Mammary epithelial cell (primary cell): ENCODE results near the gene SCN10A.

Experiments used
- CTCF ChIP-seq, 2 donors: IDR thresholded peaks in 1 of 2; conservative IDR thresholded peaks in 1 of 2; 2 replicates each; pipeline ENCODE4 v1.5.1; 2011 to 2012; ENCODE audit warnings: inconsistent platforms in 2 of 2, low read length in 2 of 2, mild to moderate bottlenecking in 2 of 2, control low read depth in 1 of 2, low read depth in 1 of 2; ENCODE audit not compliant: insufficient read depth in 1 of 2; ENCODE audit errors: extremely low read depth in 1 of 2
- EZH2 ChIP-seq: IDR thresholded peaks from 2 replicates; pipeline ENCODE4 v1.6.1; 2012; ENCODE audit warnings: low read length, inconsistent platforms, borderline replicate concordance

- TF ChIP-seq CTCF (conservative IDR thresholded peaks at IDR 0.05 in 1 of 2, IDR thresholded peaks at IDR 0.05 in 1 of 2; ENCODE audit: extremely low read depth in 1 of 2, insufficient read depth in 1 of 2, low read depth in 1 of 2, low read length in 2 of 2) (no peak), EZH2 (no peak)
Observed at GRCh38 chr3:38657369-38657768, 158.6 kb downstream of the SCN10A start.
